ENCODE measurements around the gene ASTN2. TPM values are rescaled to one million over a fixed set of nuclear protein-coding genes. Genes with fewer than 3 reads are reported as not detected.
"Not testable (repeated sequence)": the region's sequence is repeated elsewhere in the genome, so short reads cannot be mapped to it uniquely, and the experiment has no call there.

Gene ASTN2
- total RNA-seq, 1 donor from 2014 or later = 4.2 TPM

DNA sequence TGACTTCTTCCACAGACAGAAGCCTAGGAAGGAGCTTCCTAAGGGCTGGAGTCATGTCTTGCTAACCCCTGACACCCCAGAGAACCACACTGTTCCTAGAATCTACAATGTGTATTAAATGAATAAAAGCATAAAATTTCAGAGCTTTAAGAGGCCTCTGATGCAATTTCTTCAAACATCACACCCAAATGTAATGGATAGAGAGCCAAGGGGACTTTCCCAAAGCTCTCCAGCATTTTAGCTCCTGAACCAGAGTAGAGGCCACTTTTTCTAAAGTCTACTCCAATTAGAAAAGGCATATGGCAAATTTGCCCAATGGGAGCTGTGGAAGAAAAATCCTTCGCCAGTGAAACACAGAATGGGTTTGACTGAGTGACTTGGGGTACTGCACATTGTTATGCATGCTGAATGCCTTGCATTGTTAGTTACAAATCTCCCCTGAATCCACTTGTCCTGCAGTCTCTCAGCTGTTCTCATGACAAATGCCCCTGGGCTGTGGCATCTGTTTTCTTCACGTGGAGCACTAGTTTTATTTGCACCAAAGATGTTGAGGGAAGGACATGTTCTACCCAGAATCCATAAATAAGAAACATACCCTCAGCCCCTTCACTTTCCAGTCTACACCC lies 334.0 kb downstream of the ASTN2 start:
- intact Hi-C loops (cut with micrococcal nuclease) = no loop called here

- intact Hi-C loops (cut with micrococcal nuclease) = no loop called here
Measured at GRCh38 chr9:117076571-117077290, 338.1 kb downstream of the ASTN2 start.

GRCh38 chr9:117075636-117076035 lies 339.2 kb downstream of the ASTN2 start:
- intact Hi-C loops (cut with micrococcal nuclease) = no loop called here

DNA sequence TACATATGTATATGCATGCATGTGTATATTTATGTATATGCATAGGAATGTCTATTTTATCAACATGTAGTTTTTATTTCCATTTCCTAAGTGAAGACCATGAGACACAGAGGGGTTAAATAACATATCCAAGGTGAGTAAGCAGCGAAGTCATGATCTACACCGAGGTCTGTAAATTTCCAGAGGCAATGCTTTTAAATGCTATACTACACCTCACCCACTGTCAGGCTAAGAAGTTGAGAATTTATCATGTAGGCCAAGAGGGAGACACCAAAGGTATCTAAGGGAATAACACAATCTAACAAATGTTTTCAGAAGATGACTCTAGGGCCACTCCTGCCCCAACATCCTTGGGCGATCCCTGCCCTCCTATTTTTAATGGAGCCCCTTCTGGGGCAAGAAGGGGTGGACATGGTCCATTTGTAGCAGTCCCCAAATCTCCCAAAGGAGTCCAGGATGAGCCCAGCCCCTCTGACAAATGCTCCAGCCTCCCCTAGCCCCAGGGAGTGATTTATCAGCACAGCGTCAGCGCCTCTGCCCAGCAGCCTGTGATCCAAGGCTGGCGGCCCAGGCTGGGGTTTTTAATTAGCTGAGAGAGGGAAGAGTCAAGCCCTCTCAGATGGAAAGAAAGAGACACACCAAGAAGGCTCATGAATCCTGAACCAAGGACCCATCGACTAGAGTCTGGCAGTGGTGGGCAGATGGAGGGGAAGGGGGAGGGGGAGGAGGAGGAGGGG lies 339.9 kb downstream of the ASTN2 start:
- intact Hi-C loops (cut with micrococcal nuclease) = no loop called here

DNA sequence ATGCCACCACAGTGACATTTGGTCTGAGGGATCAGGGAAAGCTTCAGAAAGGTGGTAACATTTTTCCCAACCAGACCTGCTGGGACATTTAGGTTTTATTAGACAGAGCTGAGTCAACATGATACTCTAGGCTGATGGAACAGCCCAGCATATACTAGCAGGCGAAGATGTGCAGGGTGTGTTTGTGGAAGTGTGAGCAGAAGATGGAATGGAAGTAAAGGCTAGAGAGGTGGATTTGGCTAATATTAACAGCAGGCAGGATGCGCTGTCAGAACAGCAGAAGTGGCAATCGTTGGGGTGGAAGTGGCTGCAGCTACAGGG lies 340.6 kb downstream of the ASTN2 start:
- intact Hi-C loops (cut with micrococcal nuclease) = no loop called here

- intact Hi-C loops (cut with micrococcal nuclease) = no loop called here
Measured at GRCh38 chr9:117073539-117074341, 341.1 kb downstream of the ASTN2 start.

GRCh38 chr9:117073071-117073470 lies 341.8 kb downstream of the ASTN2 start:
- intact Hi-C loops (cut with micrococcal nuclease) = no loop called here

GRCh38 chr9:117072216-117072615 lies 342.6 kb downstream of the ASTN2 start:
- intact Hi-C loops (cut with micrococcal nuclease) = no loop called here

DNA sequence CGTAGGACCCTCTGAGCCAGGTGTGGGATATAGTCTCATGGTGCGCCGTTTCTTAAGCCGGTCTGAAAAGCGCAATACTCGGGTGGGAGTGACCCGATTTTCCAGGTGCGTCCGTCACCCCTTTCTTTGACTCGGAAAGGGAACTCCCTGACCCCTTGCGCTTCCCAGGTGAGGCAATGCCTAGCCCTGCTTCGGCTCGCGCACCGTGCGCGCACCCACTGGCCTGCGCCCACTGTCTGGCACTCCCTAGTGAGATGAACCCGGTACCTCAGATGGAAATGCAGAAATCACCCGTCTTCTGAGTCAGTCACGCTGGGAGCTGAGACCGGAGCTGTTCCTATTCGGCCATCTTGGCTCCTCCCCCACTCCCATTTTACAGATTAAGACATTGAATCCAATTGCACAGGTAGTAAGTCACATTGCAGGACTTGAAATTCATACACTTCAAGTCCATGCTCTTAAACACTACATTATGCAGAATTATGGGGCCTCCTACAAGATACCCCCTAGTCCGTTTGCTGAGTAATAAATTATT lies 343.1 kb downstream of the ASTN2 start:
- intact Hi-C loops (cut with micrococcal nuclease) = not testable (repeated sequence)

- intact Hi-C loops (cut with micrococcal nuclease) = no loop called here
Measured at GRCh38 chr9:117063721-117064471, 351.0 kb downstream of the ASTN2 start.

DNA sequence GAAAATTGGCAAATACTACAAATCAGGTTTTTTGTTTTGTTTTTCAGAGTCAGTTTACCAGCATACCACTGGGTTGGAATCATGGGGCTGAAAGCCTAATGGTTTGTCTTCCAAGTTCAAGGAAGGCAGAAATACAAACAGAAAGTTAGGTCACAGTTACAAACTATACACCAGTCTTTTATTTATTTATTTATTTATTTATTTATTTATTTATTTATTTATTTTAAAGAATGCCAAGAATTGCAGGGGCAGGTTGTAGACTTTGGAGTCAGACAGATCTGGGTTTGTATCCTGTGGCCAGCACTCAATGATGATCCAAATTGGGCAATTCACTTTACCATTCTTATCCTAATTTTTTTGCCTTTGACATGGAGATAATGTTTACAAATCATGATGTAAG lies 353.9 kb downstream of the ASTN2 start:
- intact Hi-C loops (cut with micrococcal nuclease) = no loop called here

GRCh38 chr9:117050007-117050406 lies 364.9 kb downstream of the ASTN2 start:
- intact Hi-C loops (cut with micrococcal nuclease) = no loop called here

GRCh38 chr9:117046666-117047327 lies 368.1 kb downstream of the ASTN2 start:
- intact Hi-C loops (cut with micrococcal nuclease) = no loop called here

DNA sequence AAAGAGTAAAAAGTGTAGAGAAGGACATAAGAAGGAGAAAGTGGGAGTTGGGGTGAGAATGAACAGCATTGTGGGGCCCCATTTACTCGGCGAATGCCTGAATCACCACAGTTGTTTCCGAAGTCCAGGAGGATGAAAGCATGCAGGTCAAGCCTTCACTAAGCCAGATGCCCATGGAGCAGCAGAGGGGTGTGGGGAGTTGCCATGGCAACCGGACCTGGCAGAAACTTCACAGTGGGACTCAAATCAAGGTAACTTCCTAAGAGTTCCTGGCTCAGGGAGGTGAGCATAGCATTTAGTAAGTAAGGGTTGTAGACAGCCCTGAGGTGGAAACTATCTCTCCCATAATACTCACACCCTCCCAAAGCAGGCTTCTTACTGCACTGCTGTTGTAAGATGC lies 370.6 kb downstream of the ASTN2 start:
- intact Hi-C loops (cut with micrococcal nuclease) = no loop called here

DNA sequence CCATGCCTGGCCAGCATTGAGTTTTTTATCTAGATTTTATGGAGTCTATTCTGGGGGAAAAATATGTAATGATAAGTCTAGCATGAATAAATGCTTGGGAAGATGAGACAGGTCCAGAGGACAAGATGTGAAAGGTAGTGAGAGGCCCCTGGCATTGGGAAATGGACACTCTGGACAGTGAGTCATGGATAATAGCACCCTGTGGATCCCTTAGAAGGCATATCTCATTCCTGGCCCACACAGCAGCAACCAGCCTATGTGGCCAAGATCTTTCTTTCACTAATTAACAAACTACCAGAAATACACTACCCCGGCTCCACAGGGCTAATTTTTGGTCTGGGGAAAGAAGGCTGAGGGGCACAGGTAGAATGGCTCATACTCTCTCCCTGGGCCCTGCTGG lies 371.7 kb downstream of the ASTN2 start:
- intact Hi-C loops (cut with micrococcal nuclease) = no loop called here

GRCh38 chr9:117035546-117035945 lies 379.3 kb downstream of the ASTN2 start:
- intact Hi-C loops (cut with micrococcal nuclease) = no loop called here

- intact Hi-C loops (cut with micrococcal nuclease) = no loop called here
Measured at GRCh38 chr9:117034866-117035265, 380.0 kb downstream of the ASTN2 start.

- intact Hi-C loops (cut with micrococcal nuclease) = no loop called here
Measured at GRCh38 chr9:117030254-117030768, 384.5 kb downstream of the ASTN2 start.

GRCh38 chr9:117029341-117029740 lies 385.5 kb downstream of the ASTN2 start:
- intact Hi-C loops (cut with micrococcal nuclease) = no loop called here
